ENCODE results near the gene RIC8A. TPM values are rescaled to one million over a fixed set of nuclear protein-coding genes. Genes with fewer than 3 reads are reported as not detected.
A peak's percentile ranks its signal among the peaks of the same experiment; 100 is the strongest.

The RIC8A gene
- total RNA-seq, 1 experiment from 2014 or later, result 84.1 TPM

GRCh38 chr11:205221-206001 lies 2.1 kb upstream of the RIC8A start:
- Mint-ChIP-seq H3K36me3 (ENCODE audit: insufficient read depth, unreplicated experiment) (peaks cover 56% of the 10 kb centered on the region), H3K4me1 (ENCODE audit: low read depth, unreplicated experiment) (no peaks in the 10 kb centered on the region), H3K4me3 (ENCODE audit: low read depth, unreplicated experiment) (no peak overlapping the region), H3K27me3 (ENCODE audit: unreplicated experiment) (no peaks in the 10 kb centered on the region), H3K9me3 (ENCODE audit: low read depth, unreplicated experiment) (no peaks in the 10 kb centered on the region), H3K27ac (ENCODE audit: unreplicated experiment) (no peak overlapping the region)
- TF ChIP-seq, protein P1, sequence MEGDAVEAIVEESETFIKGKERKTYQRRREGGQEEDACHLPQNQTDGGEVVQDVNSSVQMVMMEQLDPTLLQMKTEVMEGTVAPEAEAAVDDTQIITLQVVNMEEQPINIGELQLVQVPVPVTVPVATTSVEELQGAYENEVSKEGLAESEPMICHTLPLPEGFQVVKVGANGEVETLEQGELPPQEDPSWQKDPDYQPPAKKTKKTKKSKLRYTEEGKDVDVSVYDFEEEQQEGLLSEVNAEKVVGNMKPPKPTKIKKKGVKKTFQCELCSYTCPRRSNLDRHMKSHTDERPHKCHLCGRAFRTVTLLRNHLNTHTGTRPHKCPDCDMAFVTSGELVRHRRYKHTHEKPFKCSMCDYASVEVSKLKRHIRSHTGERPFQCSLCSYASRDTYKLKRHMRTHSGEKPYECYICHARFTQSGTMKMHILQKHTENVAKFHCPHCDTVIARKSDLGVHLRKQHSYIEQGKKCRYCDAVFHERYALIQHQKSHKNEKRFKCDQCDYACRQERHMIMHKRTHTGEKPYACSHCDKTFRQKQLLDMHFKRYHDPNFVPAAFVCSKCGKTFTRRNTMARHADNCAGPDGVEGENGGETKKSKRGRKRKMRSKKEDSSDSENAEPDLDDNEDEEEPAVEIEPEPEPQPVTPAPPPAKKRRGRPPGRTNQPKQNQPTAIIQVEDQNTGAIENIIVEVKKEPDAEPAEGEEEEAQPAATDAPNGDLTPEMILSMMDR (IDR thresholded peaks at IDR 0.05; ENCODE audit: unreplicated experiment), result no peak
- BruUV-seq (replicated peaks), result no TSS peak
- CTCF ChIA-PET, result no interaction called here
- DNase-seq, result no peak
- intact Hi-C loops (cut with micrococcal nuclease; ENCODE audit: unreplicated experiment), result loop anchor here (10.0 kb wide), 1 partner anchor 309 kb away; no protein-coding TSS in a partner anchor

GRCh38 chr11:206002-206384 lies 1.5 kb upstream of the RIC8A start:
- Mint-ChIP-seq H3K27me3 (ENCODE audit: unreplicated experiment) (no peaks in the 10 kb centered on the region), H3K9me3 (ENCODE audit: low read depth, unreplicated experiment) (no peaks in the 10 kb centered on the region), H3K4me3 (ENCODE audit: low read depth, unreplicated experiment) (peak overlapping the region; percentile 96), H3K36me3 (ENCODE audit: insufficient read depth, unreplicated experiment) (peaks cover 59% of the 10 kb centered on the region), H3K27ac (ENCODE audit: unreplicated experiment) (peak overlapping the region; percentile 92), H3K4me1 (ENCODE audit: low read depth, unreplicated experiment) (no peaks in the 10 kb centered on the region)
- CTCF ChIA-PET, result no interaction called here
- TF ChIP-seq, protein P1 (IDR thresholded peaks at IDR 0.05; ENCODE audit: unreplicated experiment), result no peak
- BruUV-seq (replicated peaks), result no TSS peak
- intact Hi-C loops (cut with micrococcal nuclease; ENCODE audit: unreplicated experiment), result loop anchor here (10.0 kb wide), 1 partner anchor 309 kb away; no protein-coding TSS in a partner anchor
- DNase-seq, result no peak

DNA sequence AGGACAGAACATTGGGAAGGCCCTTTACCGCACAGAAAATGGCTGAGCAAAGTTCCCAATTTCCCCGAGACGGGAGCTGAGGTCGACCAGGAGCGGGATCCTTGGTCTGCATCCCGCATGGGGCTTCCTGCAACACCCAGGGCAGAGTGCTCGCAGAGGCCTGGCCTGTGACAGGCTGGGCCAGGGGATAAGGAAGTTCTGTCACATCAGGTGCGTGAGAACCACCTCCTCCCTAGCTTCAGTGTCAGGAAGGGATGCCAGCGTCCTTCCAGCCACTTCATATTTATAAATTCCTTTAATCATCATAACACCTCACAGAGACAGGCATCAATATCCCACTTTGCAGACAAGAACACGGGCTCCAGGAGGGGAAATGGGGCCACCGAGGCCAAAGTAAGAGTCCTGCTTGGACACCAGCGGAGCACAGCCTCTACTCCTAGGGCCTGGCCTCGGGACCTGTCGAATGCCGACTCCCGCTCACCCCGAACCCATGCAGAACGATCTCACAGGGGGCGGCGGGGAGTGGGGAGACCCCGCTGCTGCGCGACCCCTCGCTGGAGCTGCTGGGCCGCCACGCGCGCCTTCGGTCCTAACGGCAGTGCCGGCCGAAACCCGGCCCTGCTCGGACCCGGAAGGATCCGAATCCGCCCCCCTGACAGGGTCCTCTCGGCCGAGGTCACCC lies 841 bp upstream of the RIC8A start:
- H3K4me1 Mint-ChIP-seq (ENCODE audit: low read depth, unreplicated experiment), result no peaks in the 10 kb centered on the region
- intact Hi-C loops (cut with micrococcal nuclease; ENCODE audit: unreplicated experiment), result loop anchor here (10.0 kb wide), 1 partner anchor 308 kb away; no protein-coding TSS in a partner anchor
- H3K4me3 Mint-ChIP-seq (ENCODE audit: low read depth, unreplicated experiment), result peak overlapping the region; percentile 96
- peaks cover 59% of the 10 kb centered on the region for H3K36me3 Mint-ChIP-seq (ENCODE audit: insufficient read depth, unreplicated experiment)
- H3K27ac Mint-ChIP-seq (ENCODE audit: unreplicated experiment), result peak overlapping the region; percentile 92
- CTCF ChIA-PET, result interaction anchor here (0.6 to 1.4 kb wide), 4 partner anchors 31 to 571 kb away, joined by 3 to 4 read pairs (median 4); partner anchors contain the start of gene GATD1
- H3K9me3 Mint-ChIP-seq (ENCODE audit: low read depth, unreplicated experiment), result no peaks in the 10 kb centered on the region
- DNase-seq, result no peak
- H3K27me3 Mint-ChIP-seq (ENCODE audit: unreplicated experiment), result no peaks in the 10 kb centered on the region
- BruUV-seq (replicated peaks), result TSS peak; percentile 16
- TF ChIP-seq, protein P1 (IDR thresholded peaks at IDR 0.05; ENCODE audit: unreplicated experiment), result no peak

- H3K36me3 Mint-ChIP-seq (ENCODE audit: insufficient read depth, unreplicated experiment), result peaks cover 65% of the 10 kb centered on the region
- H3K4me1 Mint-ChIP-seq (ENCODE audit: low read depth, unreplicated experiment), result no peaks in the 10 kb centered on the region
- intact Hi-C loops (cut with micrococcal nuclease; ENCODE audit: unreplicated experiment), result loop anchor here (10.0 kb wide), 1 partner anchor 307 kb away; no protein-coding TSS in a partner anchor
- TF ChIP-seq, protein P1 (IDR thresholded peaks at IDR 0.05; ENCODE audit: unreplicated experiment), result no peak
- BruUV-seq (replicated peaks), result TSS peak; percentile 89
- no peaks in the 10 kb centered on the region for H3K27me3 Mint-ChIP-seq (ENCODE audit: unreplicated experiment)
- CTCF ChIA-PET, result interaction anchor here (1.4 kb wide), 1 partner anchor 30 kb away, joined by 3 read pairs; no protein-coding TSS in a partner anchor
- H3K27ac Mint-ChIP-seq (ENCODE audit: unreplicated experiment), result peak overlapping the region; percentile 92
- no peak for DNase-seq
- H3K9me3 Mint-ChIP-seq (ENCODE audit: low read depth, unreplicated experiment), result no peaks in the 10 kb centered on the region
- peak overlapping the region; percentile 96 for H3K4me3 Mint-ChIP-seq (ENCODE audit: low read depth, unreplicated experiment)
Observed at GRCh38 chr11:207863-208180, 314 bp downstream of the RIC8A start.

Data from Calu3 (cell line).